ENCODE data around the gene CTBP1.
"Not testable (repeated sequence)": the region's sequence is repeated elsewhere in the genome, so short reads cannot be mapped to it uniquely, and the experiment has no call there.

The CTBP1 gene

GRCh38 chr4:1248245-1249147, at the start of gene CTBP1:
Gene CTBP1 (minus strand): TSS chr4:1249130. CDS start chr4:1241331, 7,799 bp downstream.
- DNase-seq (peak; percentile 86), ATAC-seq (peak; percentile 43)
- Mint-ChIP-seq H3K27me3 (no peaks in the 10 kb centered on the region), H3K9me3 (no peaks in the 10 kb centered on the region), H3K27ac (peak within 1 kb of the TSS; percentile 97), H3K36me3 (ENCODE audit: low read depth) (peaks cover 27% of the 10 kb centered on the region), H3K4me3 (peak within 1 kb of the TSS; percentile 87), H3K4me1 (peaks cover 71% of the 10 kb centered on the region)

- ATAC-seq = no peak
- Mint-ChIP-seq H3K27ac (no peak overlapping the region), H3K36me3 (ENCODE audit: low read depth) (peaks cover 26% of the 10 kb centered on the region)
These were observed 49.5 kb upstream of the CTBP1 start for GRCh38 chr4:1298461-1298860.

DNA sequence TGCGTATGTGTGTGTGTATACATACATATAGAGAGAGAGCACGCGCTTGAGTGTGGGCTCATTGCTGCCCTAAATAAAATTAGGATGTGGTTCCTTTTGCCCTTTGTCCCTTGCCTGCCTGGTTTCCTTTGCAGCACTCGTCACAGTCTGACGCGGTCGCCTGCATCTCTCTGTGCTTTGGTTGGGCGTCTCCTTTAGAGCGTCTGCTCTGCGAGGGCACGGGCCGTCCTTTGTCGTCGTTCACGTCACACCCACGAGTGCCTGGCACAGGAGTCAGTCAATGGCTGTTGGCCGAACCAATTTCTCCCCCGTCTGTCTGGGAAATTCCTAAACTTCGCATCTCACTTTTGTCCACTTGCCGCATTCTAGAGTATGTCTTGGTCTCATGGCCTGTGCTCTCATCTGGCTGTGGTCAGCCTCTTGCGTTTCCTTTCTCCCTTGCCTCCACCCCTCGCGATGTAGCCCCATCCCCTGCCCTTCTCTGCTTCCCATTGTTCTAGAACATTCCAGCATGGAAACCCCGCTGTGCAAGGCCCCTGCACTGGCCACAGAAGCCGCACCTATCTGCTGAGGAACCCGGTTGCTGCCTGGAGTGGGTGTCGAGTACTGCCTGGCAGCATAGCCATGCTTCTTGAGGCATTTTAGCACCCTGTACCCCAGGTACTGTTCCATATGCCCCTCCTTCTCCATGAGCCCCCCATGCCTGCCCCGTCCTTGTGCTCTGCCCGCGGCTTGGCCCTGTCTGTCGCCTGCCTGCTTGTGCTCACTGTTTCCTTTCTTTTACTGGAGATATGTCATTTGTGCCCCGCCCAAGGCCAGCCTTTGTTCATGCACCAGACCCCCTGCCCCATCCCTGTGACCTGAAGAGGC, 48.8 kb upstream of the CTBP1 start:
- DNase-seq = no peak
- H3K36me3 Mint-ChIP-seq (ENCODE audit: low read depth) = peaks cover 26% of the 10 kb centered on the region
- H3K27me3 Mint-ChIP-seq = no peaks in the 10 kb centered on the region
- H3K27ac Mint-ChIP-seq = no peak overlapping the region
- ATAC-seq = no peak
- peaks cover 37% of the 10 kb centered on the region for H3K4me1 Mint-ChIP-seq
- no peak overlapping the region for H3K4me3 Mint-ChIP-seq
- H3K9me3 Mint-ChIP-seq = no peaks in the 10 kb centered on the region

More at GRCh38 chr4:1298461-1298860, 49.5 kb upstream of the CTBP1 start:
- no peaks in the 10 kb centered on the region for H3K9me3 Mint-ChIP-seq
- no peaks in the 10 kb centered on the region for H3K27me3 Mint-ChIP-seq
- H3K4me1 Mint-ChIP-seq = peaks cover 35% of the 10 kb centered on the region
- no peak for DNase-seq
- H3K4me3 Mint-ChIP-seq = no peak overlapping the region

GRCh38 chr4:1297023-1297395, 48.1 kb upstream of the CTBP1 start:
- no peak overlapping the region for H3K27ac Mint-ChIP-seq

DNA sequence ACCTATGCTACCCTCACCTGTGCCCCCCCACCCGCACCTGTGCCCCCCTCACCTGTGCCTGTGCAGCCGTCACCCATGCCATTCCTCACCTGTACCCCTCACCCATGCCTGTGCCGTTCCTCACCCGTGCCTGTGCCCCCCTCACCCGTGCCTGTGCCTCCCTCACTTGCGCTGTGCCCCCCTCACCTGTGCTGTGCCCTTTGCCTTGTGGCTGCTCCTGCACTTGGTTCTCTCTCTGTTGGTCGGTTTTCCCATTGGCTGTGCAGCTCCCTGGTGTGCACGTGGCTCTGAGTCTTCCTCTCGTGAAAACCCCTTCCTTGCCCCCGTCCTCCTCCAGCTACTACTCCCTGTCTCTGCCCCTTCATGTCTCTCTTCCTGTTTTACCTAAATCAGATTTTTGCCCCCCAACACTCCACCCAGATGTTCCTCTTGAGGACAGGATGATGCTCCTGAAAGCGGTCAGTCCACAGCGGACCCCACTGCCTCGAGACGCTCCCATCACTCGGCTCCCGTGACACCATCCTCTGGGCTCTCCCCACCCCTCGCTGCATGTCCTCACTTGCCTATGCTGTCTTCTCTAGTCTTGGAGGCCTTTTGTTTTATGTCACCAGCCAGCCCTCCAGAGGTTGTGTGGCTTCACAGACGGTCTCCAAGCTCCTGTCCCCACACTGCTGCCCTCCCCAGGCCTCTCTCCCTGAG, 47.5 kb upstream of the CTBP1 start:
- H3K27me3 Mint-ChIP-seq = no peaks in the 10 kb centered on the region
- no peak overlapping the region for H3K27ac Mint-ChIP-seq
- H3K9me3 Mint-ChIP-seq = no peaks in the 10 kb centered on the region
- ATAC-seq (no peak), DNase-seq (no peak)
- H3K4me3 Mint-ChIP-seq = no peak overlapping the region
- peaks cover 49% of the 10 kb centered on the region for H3K4me1 Mint-ChIP-seq
- H3K36me3 Mint-ChIP-seq (ENCODE audit: low read depth) = peaks cover 33% of the 10 kb centered on the region

More at GRCh38 chr4:1297023-1297395, 48.1 kb upstream of the CTBP1 start:
- Mint-ChIP-seq H3K36me3 (ENCODE audit: low read depth) (peaks cover 28% of the 10 kb centered on the region), H3K27me3 (no peaks in the 10 kb centered on the region), H3K9me3 (no peaks in the 10 kb centered on the region), H3K4me3 (no peak overlapping the region), H3K4me1 (peaks cover 44% of the 10 kb centered on the region)
- DNase-seq = no peak
- no peak for ATAC-seq

DNA sequence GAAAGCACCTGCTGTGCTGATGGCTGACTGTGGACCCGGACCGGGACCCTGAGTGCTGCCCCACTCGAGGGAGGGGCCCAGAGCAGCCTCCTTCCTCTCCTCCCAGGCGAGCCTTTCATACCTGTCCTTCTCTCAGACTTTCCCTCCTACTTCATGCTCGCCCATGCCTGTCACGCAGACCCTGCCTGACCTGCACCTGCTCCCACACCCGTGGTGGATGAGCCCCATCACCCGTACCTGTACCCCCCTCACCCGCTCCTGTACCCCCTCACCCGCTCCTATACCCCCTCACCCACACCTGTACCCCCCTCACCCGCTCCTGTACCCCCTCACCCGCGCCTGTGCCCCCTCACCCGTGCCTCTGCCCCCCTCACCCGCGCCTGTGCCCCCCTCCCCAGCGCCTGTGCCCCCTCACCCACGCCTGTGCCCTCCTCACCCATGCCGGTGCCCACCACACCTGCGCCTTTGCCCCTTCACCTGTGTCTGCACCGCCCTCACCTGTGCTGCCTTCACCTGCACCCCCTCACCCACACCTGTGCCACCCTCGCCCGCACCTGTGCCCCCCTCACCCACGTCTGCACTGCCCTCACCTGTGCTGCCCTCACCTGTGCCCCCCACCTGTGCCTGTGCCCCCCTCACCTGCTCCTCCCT, 46.6 kb upstream of the CTBP1 start:
- DNase-seq (no peak), ATAC-seq (no peak)
- Mint-ChIP-seq H3K4me3 (no peak overlapping the region), H3K27me3 (no peaks in the 10 kb centered on the region), H3K4me1 (peaks cover 51% of the 10 kb centered on the region), H3K9me3 (no peaks in the 10 kb centered on the region), H3K27ac (no peak overlapping the region), H3K36me3 (ENCODE audit: low read depth) (peaks cover 29% of the 10 kb centered on the region)

- Mint-ChIP-seq H3K4me3 (no peak overlapping the region), H3K27ac (no peak overlapping the region), H3K4me1 (peaks cover 50% of the 10 kb centered on the region), H3K36me3 (ENCODE audit: low read depth) (peaks cover 29% of the 10 kb centered on the region), H3K27me3 (no peaks in the 10 kb centered on the region), H3K9me3 (no peaks in the 10 kb centered on the region)
- DNase-seq (no peak), ATAC-seq (no peak)
These were observed 46.0 kb upstream of the CTBP1 start for GRCh38 chr4:1294891-1295290.

DNA sequence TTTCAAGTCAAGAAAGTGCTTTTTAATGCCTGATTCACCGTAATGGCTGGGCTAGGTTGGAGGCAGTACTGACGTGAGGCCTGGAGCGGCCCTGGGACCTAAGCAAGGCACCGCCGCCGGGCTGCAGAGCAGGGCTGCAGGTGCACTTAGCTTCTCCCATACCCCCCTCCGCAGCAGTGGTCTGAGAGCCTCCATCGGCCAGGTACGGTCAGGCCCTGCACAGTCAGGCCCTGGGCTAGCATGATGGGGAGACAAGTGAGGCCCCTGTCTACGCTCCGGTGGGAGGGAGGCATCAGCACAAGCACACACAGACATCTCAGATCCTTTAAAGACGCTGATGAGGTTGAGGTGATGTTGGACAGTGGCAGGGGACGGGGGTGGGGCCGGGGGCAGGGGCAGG, 45.5 kb upstream of the CTBP1 start:
- Mint-ChIP-seq H3K27ac (no peak overlapping the region), H3K4me3 (no peak overlapping the region), H3K27me3 (no peaks in the 10 kb centered on the region), H3K4me1 (peaks cover 47% of the 10 kb centered on the region), H3K9me3 (no peaks in the 10 kb centered on the region), H3K36me3 (ENCODE audit: low read depth) (peaks cover 26% of the 10 kb centered on the region)
- ATAC-seq = no peak
- no peak for DNase-seq

DNA sequence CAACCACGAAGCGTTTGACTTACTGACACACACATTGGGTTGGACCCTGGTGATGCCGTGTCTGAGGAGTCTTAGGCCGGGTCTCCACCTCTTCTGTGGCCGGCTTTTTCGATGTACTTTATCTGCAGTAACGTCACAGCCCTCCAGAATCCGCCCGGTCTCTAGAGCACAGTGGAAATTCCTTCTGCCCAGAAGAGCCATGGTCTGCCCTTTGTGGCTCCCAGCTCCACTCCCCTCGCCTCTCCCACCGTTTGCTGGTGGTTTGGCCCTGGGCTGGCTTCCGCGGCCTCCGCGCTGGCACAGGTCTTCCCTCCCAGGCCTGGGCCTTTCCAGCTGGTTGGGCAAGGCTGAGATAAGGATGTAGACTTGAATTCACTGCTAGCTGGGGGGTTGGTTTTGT, 45.1 kb upstream of the CTBP1 start:
- H3K27ac Mint-ChIP-seq = no peak overlapping the region
- peaks cover 47% of the 10 kb centered on the region for H3K4me1 Mint-ChIP-seq
- H3K27me3 Mint-ChIP-seq = no peaks in the 10 kb centered on the region
- no peak overlapping the region for H3K4me3 Mint-ChIP-seq
- H3K9me3 Mint-ChIP-seq = no peaks in the 10 kb centered on the region
- no peak for ATAC-seq
- DNase-seq = no peak
- H3K36me3 Mint-ChIP-seq (ENCODE audit: low read depth) = peaks cover 22% of the 10 kb centered on the region

DNA sequence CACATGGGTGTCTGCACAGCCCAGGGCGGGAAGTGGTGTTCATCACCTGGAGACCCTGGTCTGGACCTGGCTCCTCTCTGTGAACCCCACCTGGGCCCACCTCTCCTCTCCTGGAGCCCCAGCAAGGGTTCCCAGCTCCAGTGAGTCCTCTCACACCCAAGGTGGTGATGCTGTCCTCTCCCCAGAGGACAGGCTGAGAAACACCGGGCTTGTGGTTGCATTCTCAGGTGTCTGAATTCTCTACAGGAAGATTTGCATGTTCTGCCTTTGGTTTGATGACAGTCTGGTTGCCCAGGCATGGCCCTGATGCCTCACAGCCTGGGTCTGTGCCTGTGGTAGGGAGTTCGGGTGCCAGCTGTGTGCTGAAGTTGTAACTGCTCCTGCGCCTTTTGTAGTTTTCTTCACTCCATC, 44.6 kb upstream of the CTBP1 start:
- ATAC-seq = no peak

DNA sequence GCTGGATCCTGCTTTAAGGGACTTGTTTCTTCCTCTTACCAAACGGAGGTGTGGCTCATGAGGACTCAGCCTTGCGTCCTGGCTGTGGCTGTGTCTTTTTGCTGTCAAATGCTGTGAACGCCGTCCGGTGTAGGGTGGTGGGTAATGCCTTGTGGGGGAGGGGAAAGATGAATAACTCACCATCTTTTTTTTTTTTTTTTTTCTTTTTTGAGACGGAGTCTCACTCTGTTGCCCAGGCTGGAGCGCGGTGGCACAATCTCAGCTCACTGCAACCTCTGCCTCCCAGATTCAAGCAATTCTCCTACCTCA, 43.7 kb upstream of the CTBP1 start:
- H3K9me3 Mint-ChIP-seq, ATAC-seq, DNase-seq, H3K27me3 Mint-ChIP-seq, H3K4me3 Mint-ChIP-seq, H3K27ac Mint-ChIP-seq: not testable (repeated sequence)
- Mint-ChIP-seq H3K4me1 (peaks cover 50% of the 10 kb centered on the region), H3K36me3 (ENCODE audit: low read depth) (peaks cover 17% of the 10 kb centered on the region)

More for the DNA sequence above, 44.6 kb upstream of the CTBP1 start:
- Mint-ChIP-seq H3K9me3 (no peaks in the 10 kb centered on the region), H3K36me3 (ENCODE audit: low read depth) (peaks cover 20% of the 10 kb centered on the region), H3K4me1 (peaks cover 50% of the 10 kb centered on the region), H3K27ac (no peak overlapping the region), H3K4me3 (no peak overlapping the region), H3K27me3 (no peaks in the 10 kb centered on the region)
- DNase-seq = no peak

- Mint-ChIP-seq H3K36me3 (ENCODE audit: low read depth) (peaks cover 14% of the 10 kb centered on the region), H3K4me1 (peaks cover 50% of the 10 kb centered on the region), H3K27me3 (no peaks in the 10 kb centered on the region), H3K4me3 (peak overlapping the region; percentile 95), H3K9me3 (no peaks in the 10 kb centered on the region), H3K27ac (peak overlapping the region; percentile 86)
- ATAC-seq = no peak
- no peak for DNase-seq
These were observed 43.2 kb upstream of the CTBP1 start for GRCh38 chr4:1291996-1292702.

- H3K4me1 Mint-ChIP-seq = peaks cover 48% of the 10 kb centered on the region
- peaks cover 10% of the 10 kb centered on the region for H3K36me3 Mint-ChIP-seq (ENCODE audit: low read depth)
- ATAC-seq (no peak), DNase-seq (no peak)
- peak overlapping the region; percentile 95 for H3K4me3 Mint-ChIP-seq
- peaks cover 4% of the 10 kb centered on the region for H3K9me3 Mint-ChIP-seq
- H3K27me3 Mint-ChIP-seq = no peaks in the 10 kb centered on the region
- peak overlapping the region; percentile 86 for H3K27ac Mint-ChIP-seq
These were observed 42.2 kb upstream of the CTBP1 start for GRCh38 chr4:1291091-1291490.

All from activated naive CD8-positive, alpha-beta T cell treated with anti-CD3 and anti-CD28 coated beads, Interleukin-2, amount 50 U/mL, for 24 hours (primary cell).